Measurements from ENCODE around the gene SCAF1. TPM values are rescaled to one million over a fixed set of nuclear protein-coding genes. Genes with fewer than 3 reads are reported as not detected.

SCAF1 gene
- polyA plus RNA-seq, 2 of the 4 experiments (the other 2 are of a cell fraction): 4.0 to 47.9 TPM

DNA sequence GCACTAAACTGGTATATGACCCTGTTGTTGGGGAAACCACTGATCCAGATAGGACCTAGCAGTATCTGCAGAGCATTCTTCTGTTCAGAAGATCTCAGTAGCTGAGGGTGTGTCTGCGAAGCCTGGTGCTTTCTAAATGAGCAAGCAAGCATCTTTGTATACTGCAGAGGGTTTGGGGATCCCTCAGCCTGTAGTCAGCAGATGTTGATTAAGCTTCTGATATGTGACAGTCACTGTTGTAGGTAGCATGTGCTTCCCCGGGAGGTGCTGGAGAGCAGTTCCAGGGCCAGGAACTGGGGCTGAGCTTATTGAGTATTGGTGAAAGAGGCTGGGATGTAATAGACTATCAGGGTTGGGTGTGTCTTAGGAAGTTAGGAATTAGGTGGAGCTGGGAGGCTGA lies 1.5 kb downstream of the SCAF1 start:
- DNase-seq (ENCODE audit: low read depth in 1 of 2, low spot score in 1 of 2) (no peak), ATAC-seq (no peak), FAIRE-seq (no peak)
- 0 out of 6 replicates have a peak overlapping the region, but pooled peaks of 1 of the 2 experiments have one; percentile 3 for H3K27ac ChIP-seq
- peak overlapping the region; percentile 94 for H3K4me3 ChIP-seq
- WGBS (ENCODE audit: missing lambda C conversion rate): 77% methylated on average over 2 of the region's 2 CpGs
- H3K4me2 ChIP-seq: peak overlapping the region; percentile 98
- TF ChIP-seq ATOH8 (CRISPR knock-in tag; IDR thresholded peaks at IDR 0.05; ENCODE audit: low read depth) (no peak), TP53 (CRISPR knock-in tag; IDR thresholded peaks at IDR 0.05) (no peak), PHF8 (IDR thresholded peaks at IDR 0.05; ENCODE audit: borderline replicate concordance, low read depth) (no peak), ZC3H11A (IDR thresholded peaks at IDR 0.05) (no peak), HOXB5 (CRISPR knock-in tag; IDR thresholded peaks at IDR 0.05) (no peak), RAD21 (conservative IDR thresholded peaks at IDR 0.05 in 1 of 2, IDR thresholded peaks at IDR 0.05 in 1 of 2) (no peak), ESRRA (IDR thresholded peaks at IDR 0.05; ENCODE audit: borderline replicate concordance, low read length) (no peak), JUNB (IDR thresholded peaks at IDR 0.05) (no peak), POLR2AphosphoS2 (conservative IDR thresholded peaks at IDR 0.05; ENCODE audit: low read length) (no peak), CBX8 (IDR thresholded peaks at IDR 0.05) (no peak), RARB (CRISPR knock-in tag; IDR thresholded peaks at IDR 0.05) (no peak), NR3C1 (IDR thresholded peaks at IDR 0.05) (no peak)
- TF ChIP-seq, protein P1, sequence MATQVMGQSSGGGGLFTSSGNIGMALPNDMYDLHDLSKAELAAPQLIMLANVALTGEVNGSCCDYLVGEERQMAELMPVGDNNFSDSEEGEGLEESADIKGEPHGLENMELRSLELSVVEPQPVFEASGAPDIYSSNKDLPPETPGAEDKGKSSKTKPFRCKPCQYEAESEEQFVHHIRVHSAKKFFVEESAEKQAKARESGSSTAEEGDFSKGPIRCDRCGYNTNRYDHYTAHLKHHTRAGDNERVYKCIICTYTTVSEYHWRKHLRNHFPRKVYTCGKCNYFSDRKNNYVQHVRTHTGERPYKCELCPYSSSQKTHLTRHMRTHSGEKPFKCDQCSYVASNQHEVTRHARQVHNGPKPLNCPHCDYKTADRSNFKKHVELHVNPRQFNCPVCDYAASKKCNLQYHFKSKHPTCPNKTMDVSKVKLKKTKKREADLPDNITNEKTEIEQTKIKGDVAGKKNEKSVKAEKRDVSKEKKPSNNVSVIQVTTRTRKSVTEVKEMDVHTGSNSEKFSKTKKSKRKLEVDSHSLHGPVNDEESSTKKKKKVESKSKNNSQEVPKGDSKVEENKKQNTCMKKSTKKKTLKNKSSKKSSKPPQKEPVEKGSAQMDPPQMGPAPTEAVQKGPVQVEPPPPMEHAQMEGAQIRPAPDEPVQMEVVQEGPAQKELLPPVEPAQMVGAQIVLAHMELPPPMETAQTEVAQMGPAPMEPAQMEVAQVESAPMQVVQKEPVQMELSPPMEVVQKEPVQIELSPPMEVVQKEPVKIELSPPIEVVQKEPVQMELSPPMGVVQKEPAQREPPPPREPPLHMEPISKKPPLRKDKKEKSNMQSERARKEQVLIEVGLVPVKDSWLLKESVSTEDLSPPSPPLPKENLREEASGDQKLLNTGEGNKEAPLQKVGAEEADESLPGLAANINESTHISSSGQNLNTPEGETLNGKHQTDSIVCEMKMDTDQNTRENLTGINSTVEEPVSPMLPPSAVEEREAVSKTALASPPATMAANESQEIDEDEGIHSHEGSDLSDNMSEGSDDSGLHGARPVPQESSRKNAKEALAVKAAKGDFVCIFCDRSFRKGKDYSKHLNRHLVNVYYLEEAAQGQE (IDR thresholded peaks at IDR 0.05): no peak
- H3K4me1 ChIP-seq: peaks cover 28% of the 10 kb centered on the region
- no peaks in the 10 kb centered on the region for H3K9me3 ChIP-seq
- ChIA-PET CTCF (interaction anchor here (0.6 to 12.4 kb wide), 7 partner anchors 16 to 140 kb away, joined by 3 to 134 read pairs (median 7); partner anchors contain the start of genes BCL2L12 and IRF3), POLR2A (interaction anchor here (1.2 to 3.9 kb wide), 3 partner anchors 21 to 63 kb away, joined by 4 to 30 read pairs (median 19); partner anchors contain the start of genes BCL2L12, IRF3, NOSIP and PRRG2)

DNA sequence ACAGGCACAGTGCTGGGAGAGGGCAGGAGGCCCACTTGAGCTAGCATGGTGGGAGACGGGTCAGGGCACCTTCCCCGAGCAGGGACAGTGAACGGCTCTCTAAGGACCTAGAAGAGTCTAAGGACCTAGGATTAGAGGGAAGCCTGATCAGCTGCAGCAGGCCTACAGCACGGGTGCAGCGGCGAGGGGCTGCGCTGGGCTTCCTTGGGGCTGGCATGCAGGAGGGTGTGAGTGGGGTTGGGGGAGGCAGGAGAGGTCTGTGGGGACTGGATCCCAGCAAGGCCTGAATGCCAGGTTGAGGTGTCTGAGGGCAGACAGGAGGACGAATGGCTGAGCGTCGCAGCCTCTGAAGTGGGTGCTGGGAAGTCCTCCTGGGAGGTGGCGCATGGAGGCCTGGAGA lies 3.6 kb downstream of the SCAF1 start:
- FAIRE-seq (no peak), DNase-seq (ENCODE audit: low read depth in 1 of 2, low spot score in 1 of 2) (no peak), ATAC-seq (no peak)
- 99% methylated on average over 11 of the region's 11 CpGs for WGBS (ENCODE audit: missing lambda C conversion rate)
- Histone ChIP-seq H3K4me3 (no peak overlapping the region), H3K4me1 (peaks cover 17% of the 10 kb centered on the region), H3K9me3 (no peaks in the 10 kb centered on the region), H3K4me2 (no peak overlapping the region), H3K27ac (no peak overlapping the region)
- POLR2A ChIA-PET: no interaction called here
- TF ChIP-seq JUN (IDR thresholded peaks at IDR 0.05) (no peak), SREBF2 (IDR thresholded peaks at IDR 0.05) (no peak), ATOH8 (CRISPR knock-in tag; IDR thresholded peaks at IDR 0.05; ENCODE audit: low read depth) (no peak), CHD4 (IDR thresholded peaks at IDR 0.05; ENCODE audit: borderline replicate concordance) (no peak), FOSL2 (IDR thresholded peaks at IDR 0.05) (no peak), FOSL2 (CRISPR knock-in tag; IDR thresholded peaks at IDR 0.05) (no peak), ZC3H11A (IDR thresholded peaks at IDR 0.05) (no peak), SMC3 (IDR thresholded peaks at IDR 0.05) (no peak), HOXB5 (CRISPR knock-in tag; IDR thresholded peaks at IDR 0.05) (no peak), ZSCAN20 (CRISPR knock-in tag; IDR thresholded peaks at IDR 0.05) (no peak), RCOR1 (IDR thresholded peaks at IDR 0.05; ENCODE audit: low read depth, low read length) (no peak), PHF8 (IDR thresholded peaks at IDR 0.05; ENCODE audit: borderline replicate concordance, low read depth) (no peak), MAZ (IDR thresholded peaks at IDR 0.05; ENCODE audit: borderline replicate concordance, low read depth, low read length) (no peak)
- CTCF ChIA-PET: interaction anchor here (0.5 to 12.4 kb wide), 8 partner anchors 14 to 143 kb away, joined by 3 to 134 read pairs (median 6); partner anchors contain the start of genes BCL2L12, IRF3 and PRMT1
